Kidney (tissue), 14 donors: ENCODE measurements around the gene KNSTRN. TPM values are rescaled to one million over a fixed set of nuclear protein-coding genes. Genes with fewer than 3 reads are reported as not detected.

ENCODE experiments used
- DNase-seq, 5 donors: peaks; one replicate each; pipeline ENCODE4 v3.0.0-alpha.2; 2013 to 2020
- FAIRE-seq: peaks from 2 replicates; lab custom pipeline; 2012; peaks lifted over from hg19 to GRCh38; lab: Jason Lieb, UNC
- H3K27ac ChIP-seq, 2 donors: one replicate each; pipeline ENCODE4 v1.7.0; 2013; ENCODE audit warnings: low read depth in 2 of 2, low read length in 2 of 2, inconsistent platforms in 1 of 2
- H3K27me3 ChIP-seq: one replicate; pipeline ENCODE4 v1.7.1; 2013; ENCODE audit warnings: low read length, inconsistent platforms; ENCODE audit not compliant: control insufficient read depth, insufficient read depth
- H3K36me3 ChIP-seq, 3 donors: one replicate each; pipeline versions ENCODE4 v1.7.0 to v1.7.1; 2013; ENCODE audit warnings: low read length in 3 of 3, control low read depth in 1 of 3, inconsistent platforms in 1 of 3; ENCODE audit not compliant: insufficient read depth in 3 of 3, control insufficient read depth in 2 of 3
- H3K4me1 ChIP-seq, 3 donors: one replicate each; pipeline versions ENCODE4 v1.7.0 to v1.7.1; 2013; ENCODE audit warnings: low read length in 3 of 3, inconsistent platforms in 1 of 3, low read depth in 1 of 3; ENCODE audit not compliant: control insufficient read depth in 2 of 3, insufficient read depth in 2 of 3
- H3K4me3 ChIP-seq, 3 donors: one replicate each; pipeline versions ENCODE4 v1.7.0 to v1.8.1; 2013; ENCODE audit warnings: low read length in 3 of 3, control low read depth in 1 of 3, inconsistent platforms in 1 of 3
- H3K9ac ChIP-seq, 3 donors: one replicate each; pipeline versions ENCODE4 v1.7.0 to v1.7.1; 2013; ENCODE audit warnings: low read length in 3 of 3, control low read depth in 1 of 3, inconsistent platforms in 1 of 3
- H3K9me3 ChIP-seq, 3 donors: one replicate each; pipeline versions ENCODE4 v1.7.0 to v1.7.1; 2013; ENCODE audit warnings: low read length in 3 of 3, control low read depth in 1 of 3, inconsistent platforms in 1 of 3; ENCODE audit not compliant: control insufficient read depth in 2 of 3, insufficient read depth in 1 of 3
- CTCF ChIP-seq: IDR thresholded peaks from 3 replicates; pipeline ENCODE4 v1.5.1; 2012; ENCODE audit warnings: mild to moderate bottlenecking, moderate library complexity, borderline replicate concordance; ENCODE audit not compliant: insufficient read depth; ENCODE audit errors: extremely low read depth
- intact Hi-C: fragments of 100-400 bp; cut with DNase I; formaldehyde crosslinking; loops from one replicate; pipeline ENCODE4 v1.11.1; 2022
- polyA plus RNA-seq: library from polyadenylated mRNA; stranded (reverse); fragments of 350-450 nt; fragmentation: Illumina TruSeq; extraction: RNeasy Lipid Tissue Mini Kit (QIAGEN cat#74804); gene quantifications from one replicate; pipeline ENCODE4 v1.2.3, GENCODE V29; 2014; ENCODE audit warnings: low read depth, low replicate concordance; ENCODE audit not compliant: insufficient read depth
- total RNA-seq: library from RNA; stranded (reverse); fragmentation: NEBNext Ultra II Directional; extraction: Animal tissue kit (Norgen Biotek cat#: 25700); gene quantifications from one replicate; pipeline ENCODE4 v1.2.1, GENCODE V29; 2021
- donor health status: control.
- donor health status: control.
- donor health status: control.
- donor health status: control.
- donor health status: control.
- donor health status: DM: yes; HTN: yes; CAD: no.
- donor health status: Normal renal cell carcinoma (clear cell type).

The KNSTRN gene
- total and polyA plus RNA-seq, 2 donors from 2014 or later: 5.5 to 7.4 TPM

GRCh38 chr15:40334941-40335795 lies 47.4 kb upstream of the KNSTRN start:
- Histone ChIP-seq H3K27ac (peak overlapping the region in 1 of 2 donors; percentile 49), H3K9me3 (no peaks in the 10 kb centered on the region), H3K36me3 (no peaks in the 10 kb centered on the region), H3K4me1 (peaks cover 0 to 35% (median 14%) of the 10 kb centered on the region in 3 donors), H3K4me3 (no peak overlapping the region), H3K27me3 (no peaks in the 10 kb centered on the region), H3K9ac (no peak overlapping the region)
- intact Hi-C loops: no loop called here
- TF ChIP-seq CTCF: no peak
- DNase-seq (peak in 1 of 5 donors; percentile 68), FAIRE-seq (no peak)

- peak in 4 of 5 donors; percentile 34 to 69 (median 47) for DNase-seq
These were observed 46.4 kb upstream of the KNSTRN start for GRCh38 chr15:40335938-40336743.

GRCh38 chr15:40336744-40337122 lies 45.8 kb upstream of the KNSTRN start:
- TF ChIP-seq CTCF: no peak
- H3K4me3 ChIP-seq: no peak overlapping the region
- intact Hi-C loops: no loop called here
- H3K27ac ChIP-seq: no peak overlapping the region
- no peak for FAIRE-seq
- peak in 2 of 5 donors; percentile 58 to 70 for DNase-seq
- no peak overlapping the region for H3K9ac ChIP-seq
- no peaks in the 10 kb centered on the region for H3K27me3 ChIP-seq
- H3K4me1 ChIP-seq: peaks cover 0 to 46% (median 18%) of the 10 kb centered on the region in 3 donors
- H3K9me3 ChIP-seq: no peaks in the 10 kb centered on the region
- H3K36me3 ChIP-seq: no peaks in the 10 kb centered on the region

More at GRCh38 chr15:40335938-40336743, 46.4 kb upstream of the KNSTRN start:
- Histone ChIP-seq H3K27me3 (no peaks in the 10 kb centered on the region), H3K9ac (no peak overlapping the region), H3K4me3 (no peak overlapping the region), H3K27ac (no peak overlapping the region), H3K4me1 (peaks cover 0 to 43% (median 18%) of the 10 kb centered on the region in 3 donors), H3K36me3 (no peaks in the 10 kb centered on the region), H3K9me3 (no peaks in the 10 kb centered on the region)
- FAIRE-seq: no peak
- intact Hi-C loops: no loop called here
- TF ChIP-seq CTCF: no peak
